HL-60 (cell line): Measurements from ENCODE around the gene SHLD1.

ENCODE experiments used
- DNase-seq, 2 experiments: peaks; one replicate each; pipeline ENCODE4 v3.0.0-alpha.2; 2010 to 2020; ENCODE audit warnings: low read depth in 1 of 2, low spot score in 1 of 2
- H3K27ac ChIP-seq: fragments of 250-450 bp; sonication (Bioruptor Pico); replicated peaks from 2 replicates; pipeline ENCODE4 v1.5.1; 2020; ENCODE audit warnings: mild to moderate bottlenecking, moderate library complexity
- H3K27me3 ChIP-seq: fragments of 250-450 bp; sonication (Bioruptor Pico); 2 replicates; pipeline ENCODE4 v1.5.1; 2021; ENCODE audit warnings: mild to moderate bottlenecking, moderate library complexity; ENCODE audit not compliant: insufficient read depth, poor library complexity, severe bottlenecking
- H3K4me3 ChIP-seq: replicated peaks from 2 replicates; pipeline ENCODE4 v1.5.1; 2011; ENCODE audit warnings: mild to moderate bottlenecking, control low read depth, low read length; ENCODE audit not compliant: insufficient read depth
- CTCF ChIP-seq: IDR thresholded peaks from one replicate; pipeline ENCODE4 v1.5.1; 2011; ENCODE audit warnings: low read length, control low read depth, inconsistent platforms; ENCODE audit not compliant: insufficient read depth
- GABPA ChIP-seq: IDR thresholded peaks from 2 replicates; pipeline ENCODE4 v1.6.1; 2012; ENCODE audit warnings: low read depth
- POLR2AphosphoS5 ChIP-seq: IDR thresholded peaks from 2 replicates; pipeline ENCODE4 v1.6.1; 2012; ENCODE audit warnings: low read depth
- REST ChIP-seq: IDR thresholded peaks from 2 replicates; pipeline ENCODE4 v1.6.1; 2012; ENCODE audit warnings: low read depth; ENCODE audit not compliant: insufficient replicate concordance
- SPI1 ChIP-seq: IDR thresholded peaks from 2 replicates; pipeline ENCODE4 v1.6.1; 2012; ENCODE audit warnings: low read depth, mild to moderate bottlenecking, borderline replicate concordance

SHLD1 gene

GRCh38 chr20:5890773-5891441 lies 140.7 kb downstream of the SHLD1 start:
- H3K27ac ChIP-seq: no peak overlapping the region
- H3K4me3 ChIP-seq: no peak overlapping the region
- TF ChIP-seq REST (no peak), POLR2AphosphoS5 (no peak), CTCF (no peak), GABPA (no peak), SPI1 (no peak)
- H3K27me3 ChIP-seq: peaks cover 3% of the 10 kb centered on the region
- no peak for DNase-seq

- Histone ChIP-seq H3K27ac (no peak overlapping the region), H3K27me3 (peaks cover 3% of the 10 kb centered on the region), H3K4me3 (no peak overlapping the region)
- TF ChIP-seq GABPA (no peak), SPI1 (no peak), CTCF (no peak), REST (no peak), POLR2AphosphoS5 (no peak)
- DNase-seq: no peak
Observed at GRCh38 chr20:5893052-5893451, 142.9 kb downstream of the SHLD1 start.

GRCh38 chr20:5893621-5894020 lies 143.4 kb downstream of the SHLD1 start:
- H3K27me3 ChIP-seq: peaks cover 3% of the 10 kb centered on the region

More at GRCh38 chr20:5893621-5894020, 143.4 kb downstream of the SHLD1 start:
- DNase-seq: no peak
- no peak overlapping the region for H3K4me3 ChIP-seq
- no peak overlapping the region for H3K27ac ChIP-seq
- TF ChIP-seq GABPA (no peak), CTCF (no peak), SPI1 (no peak), REST (no peak), POLR2AphosphoS5 (no peak)
